Measurements from ENCODE around the gene PHLDA3. TPM values are rescaled to one million over a fixed set of nuclear protein-coding genes. Genes with fewer than 3 reads are reported as not detected.

Gene PHLDA3
- total and polyA plus RNA-seq, 2 of the 13 experiments (the other 11 are each of a cell fraction or from before 2014, with no cell fraction given), result 16.7 to 33.6 TPM

DNA sequence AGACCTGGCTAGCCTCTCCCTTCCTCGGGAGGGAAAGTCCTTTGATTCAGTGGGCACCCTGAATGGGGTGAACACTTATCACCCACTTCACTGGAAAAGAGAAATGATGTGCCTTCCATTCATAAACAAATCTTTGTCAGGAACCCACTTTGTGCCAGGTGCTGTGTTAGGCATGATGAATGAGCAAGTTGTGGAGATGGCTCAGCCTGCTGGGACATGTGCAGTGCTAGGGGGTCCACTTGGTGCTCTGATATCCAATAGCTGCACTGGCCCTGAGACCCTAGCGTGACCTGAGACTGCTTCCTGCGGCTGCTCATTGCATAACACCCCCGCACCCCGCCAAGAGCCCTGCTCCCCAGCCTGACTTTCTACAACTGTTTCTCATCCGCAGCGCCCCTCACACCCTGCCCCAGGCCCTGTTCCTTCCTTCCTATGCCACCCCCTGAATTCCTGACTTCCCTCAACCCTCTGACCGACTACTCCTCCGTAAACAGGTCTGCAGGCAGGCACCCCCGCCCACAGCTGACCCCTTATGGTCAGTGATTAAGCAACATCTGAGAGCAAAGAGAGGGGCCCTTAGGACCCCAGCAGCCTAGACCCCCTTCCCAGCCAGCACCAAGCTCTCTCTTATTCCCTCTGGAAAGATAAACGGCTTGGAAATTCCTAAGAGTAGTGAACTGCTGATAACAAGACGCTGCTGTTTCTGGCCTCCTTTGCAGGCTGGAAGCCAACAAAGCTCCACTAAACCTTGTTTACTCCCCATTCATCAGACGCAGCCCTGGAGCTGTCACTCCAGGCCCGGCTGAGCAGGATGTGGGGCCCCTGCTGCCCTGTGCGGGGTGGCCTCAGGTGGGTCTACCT lies 25.0 kb upstream of the PHLDA3 start (continued):
- TF ChIP-seq, protein P1, sequence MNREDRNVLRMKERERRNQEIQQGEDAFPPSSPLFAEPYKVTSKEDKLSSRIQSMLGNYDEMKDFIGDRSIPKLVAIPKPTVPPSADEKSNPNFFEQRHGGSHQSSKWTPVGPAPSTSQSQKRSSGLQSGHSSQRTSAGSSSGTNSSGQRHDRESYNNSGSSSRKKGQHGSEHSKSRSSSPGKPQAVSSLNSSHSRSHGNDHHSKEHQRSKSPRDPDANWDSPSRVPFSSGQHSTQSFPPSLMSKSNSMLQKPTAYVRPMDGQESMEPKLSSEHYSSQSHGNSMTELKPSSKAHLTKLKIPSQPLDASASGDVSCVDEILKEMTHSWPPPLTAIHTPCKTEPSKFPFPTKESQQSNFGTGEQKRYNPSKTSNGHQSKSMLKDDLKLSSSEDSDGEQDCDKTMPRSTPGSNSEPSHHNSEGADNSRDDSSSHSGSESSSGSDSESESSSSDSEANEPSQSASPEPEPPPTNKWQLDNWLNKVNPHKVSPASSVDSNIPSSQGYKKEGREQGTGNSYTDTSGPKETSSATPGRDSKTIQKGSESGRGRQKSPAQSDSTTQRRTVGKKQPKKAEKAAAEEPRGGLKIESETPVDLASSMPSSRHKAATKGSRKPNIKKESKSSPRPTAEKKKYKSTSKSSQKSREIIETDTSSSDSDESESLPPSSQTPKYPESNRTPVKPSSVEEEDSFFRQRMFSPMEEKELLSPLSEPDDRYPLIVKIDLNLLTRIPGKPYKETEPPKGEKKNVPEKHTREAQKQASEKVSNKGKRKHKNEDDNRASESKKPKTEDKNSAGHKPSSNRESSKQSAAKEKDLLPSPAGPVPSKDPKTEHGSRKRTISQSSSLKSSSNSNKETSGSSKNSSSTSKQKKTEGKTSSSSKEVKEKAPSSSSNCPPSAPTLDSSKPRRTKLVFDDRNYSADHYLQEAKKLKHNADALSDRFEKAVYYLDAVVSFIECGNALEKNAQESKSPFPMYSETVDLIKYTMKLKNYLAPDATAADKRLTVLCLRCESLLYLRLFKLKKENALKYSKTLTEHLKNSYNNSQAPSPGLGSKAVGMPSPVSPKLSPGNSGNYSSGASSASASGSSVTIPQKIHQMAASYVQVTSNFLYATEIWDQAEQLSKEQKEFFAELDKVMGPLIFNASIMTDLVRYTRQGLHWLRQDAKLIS (CRISPR knock-in tag; IDR thresholded peaks at IDR 0.05), result no peak
- TF ChIP-seq ZSCAN9 (CRISPR knock-in tag; IDR thresholded peaks at IDR 0.05; ENCODE audit: borderline replicate concordance) (no peak), JUND (CRISPR knock-in tag; IDR thresholded peaks at IDR 0.05) (no peak), KDM6A (CRISPR knock-in tag; IDR thresholded peaks at IDR 0.05; ENCODE audit: low read depth) (no peak), NCOA5 (CRISPR knock-in tag; IDR thresholded peaks at IDR 0.05) (no peak), MBD4 (IDR thresholded peaks at IDR 0.05; ENCODE audit: borderline replicate concordance, low read length) (no peak), HOXA7 (CRISPR knock-in tag; IDR thresholded peaks at IDR 0.05) (no peak), ZNF781 (CRISPR knock-in tag; IDR thresholded peaks at IDR 0.05; ENCODE audit: borderline replicate concordance, not compliant biosample characterization) (no peak), RXRA (CRISPR knock-in tag; IDR thresholded peaks at IDR 0.05) (no peak), FOXO1 (CRISPR knock-in tag; IDR thresholded peaks at IDR 0.05) (0 out of 2 replicates have a peak, but pooled peaks have one; percentile 58), FOXP1 (IDR thresholded peaks at IDR 0.05) (no peak), FOXP1 (CRISPR knock-in tag; IDR thresholded peaks at IDR 0.05) (peak; percentile 59), ZEB1 (IDR thresholded peaks at IDR 0.05; ENCODE audit: insufficient replicate concordance, low read depth) (peak; percentile 80), HNF4A (CRISPR knock-in tag; IDR thresholded peaks at IDR 0.05) (no peak; the same call in 1 of the 2 replicates), SOX5 (CRISPR knock-in tag; IDR thresholded peaks at IDR 0.05; ENCODE audit: borderline replicate concordance) (peak; percentile 33; the same call in 1 of the 2 replicates), ZSCAN20 (CRISPR knock-in tag; IDR thresholded peaks at IDR 0.05; ENCODE audit: borderline replicate concordance) (no peak)
- TF ChIP-seq, protein P2, sequence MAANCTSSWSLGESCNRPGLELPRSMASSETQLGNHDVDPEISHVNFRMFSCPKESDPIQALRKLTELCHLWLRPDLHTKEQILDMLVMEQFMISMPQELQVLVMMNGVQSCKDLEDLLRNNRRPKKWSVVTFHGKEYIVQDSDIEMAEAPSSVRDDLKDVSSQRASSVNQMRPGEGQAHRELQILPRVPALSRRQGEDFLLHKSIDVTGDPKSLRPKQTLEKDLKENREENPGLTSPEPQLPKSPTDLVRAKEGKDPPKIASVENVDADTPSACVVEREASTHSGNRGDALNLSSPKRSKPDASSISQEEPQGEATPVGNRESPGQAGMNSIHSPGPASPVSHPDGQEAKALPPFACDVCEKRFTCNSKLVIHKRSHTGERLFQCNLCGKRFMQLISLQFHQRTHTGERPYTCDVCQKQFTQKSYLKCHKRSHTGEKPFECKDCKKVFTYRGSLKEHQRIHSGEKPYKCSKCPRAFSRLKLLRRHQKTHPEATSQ (CRISPR knock-in tag; IDR thresholded peaks at IDR 0.05; ENCODE audit: borderline replicate concordance), result no peak
- TF ChIP-seq, protein P3, sequence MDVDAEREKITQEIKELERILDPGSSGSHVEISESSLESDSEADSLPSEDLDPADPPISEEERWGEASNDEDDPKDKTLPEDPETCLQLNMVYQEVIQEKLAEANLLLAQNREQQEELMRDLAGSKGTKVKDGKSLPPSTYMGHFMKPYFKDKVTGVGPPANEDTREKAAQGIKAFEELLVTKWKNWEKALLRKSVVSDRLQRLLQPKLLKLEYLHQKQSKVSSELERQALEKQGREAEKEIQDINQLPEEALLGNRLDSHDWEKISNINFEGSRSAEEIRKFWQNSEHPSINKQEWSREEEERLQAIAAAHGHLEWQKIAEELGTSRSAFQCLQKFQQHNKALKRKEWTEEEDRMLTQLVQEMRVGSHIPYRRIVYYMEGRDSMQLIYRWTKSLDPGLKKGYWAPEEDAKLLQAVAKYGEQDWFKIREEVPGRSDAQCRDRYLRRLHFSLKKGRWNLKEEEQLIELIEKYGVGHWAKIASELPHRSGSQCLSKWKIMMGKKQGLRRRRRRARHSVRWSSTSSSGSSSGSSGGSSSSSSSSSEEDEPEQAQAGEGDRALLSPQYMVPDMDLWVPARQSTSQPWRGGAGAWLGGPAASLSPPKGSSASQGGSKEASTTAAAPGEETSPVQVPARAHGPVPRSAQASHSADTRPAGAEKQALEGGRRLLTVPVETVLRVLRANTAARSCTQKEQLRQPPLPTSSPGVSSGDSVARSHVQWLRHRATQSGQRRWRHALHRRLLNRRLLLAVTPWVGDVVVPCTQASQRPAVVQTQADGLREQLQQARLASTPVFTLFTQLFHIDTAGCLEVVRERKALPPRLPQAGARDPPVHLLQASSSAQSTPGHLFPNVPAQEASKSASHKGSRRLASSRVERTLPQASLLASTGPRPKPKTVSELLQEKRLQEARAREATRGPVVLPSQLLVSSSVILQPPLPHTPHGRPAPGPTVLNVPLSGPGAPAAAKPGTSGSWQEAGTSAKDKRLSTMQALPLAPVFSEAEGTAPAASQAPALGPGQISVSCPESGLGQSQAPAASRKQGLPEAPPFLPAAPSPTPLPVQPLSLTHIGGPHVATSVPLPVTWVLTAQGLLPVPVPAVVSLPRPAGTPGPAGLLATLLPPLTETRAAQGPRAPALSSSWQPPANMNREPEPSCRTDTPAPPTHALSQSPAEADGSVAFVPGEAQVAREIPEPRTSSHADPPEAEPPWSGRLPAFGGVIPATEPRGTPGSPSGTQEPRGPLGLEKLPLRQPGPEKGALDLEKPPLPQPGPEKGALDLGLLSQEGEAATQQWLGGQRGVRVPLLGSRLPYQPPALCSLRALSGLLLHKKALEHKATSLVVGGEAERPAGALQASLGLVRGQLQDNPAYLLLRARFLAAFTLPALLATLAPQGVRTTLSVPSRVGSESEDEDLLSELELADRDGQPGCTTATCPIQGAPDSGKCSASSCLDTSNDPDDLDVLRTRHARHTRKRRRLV (CRISPR knock-in tag; IDR thresholded peaks at IDR 0.05), result no peak
- TF ChIP-seq, protein P4, sequence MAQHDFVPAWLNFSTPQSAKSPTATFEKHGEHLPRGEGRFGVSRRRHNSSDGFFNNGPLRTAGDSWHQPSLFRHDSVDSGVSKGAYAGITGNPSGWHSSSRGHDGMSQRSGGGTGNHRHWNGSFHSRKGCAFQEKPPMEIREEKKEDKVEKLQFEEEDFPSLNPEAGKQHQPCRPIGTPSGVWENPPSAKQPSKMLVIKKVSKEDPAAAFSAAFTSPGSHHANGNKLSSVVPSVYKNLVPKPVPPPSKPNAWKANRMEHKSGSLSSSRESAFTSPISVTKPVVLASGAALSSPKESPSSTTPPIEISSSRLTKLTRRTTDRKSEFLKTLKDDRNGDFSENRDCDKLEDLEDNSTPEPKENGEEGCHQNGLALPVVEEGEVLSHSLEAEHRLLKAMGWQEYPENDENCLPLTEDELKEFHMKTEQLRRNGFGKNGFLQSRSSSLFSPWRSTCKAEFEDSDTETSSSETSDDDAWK (CRISPR knock-in tag; IDR thresholded peaks at IDR 0.05), result no peak
